GM04503 (cell line): ENCODE measurements around the gene SCN4A.
"Not testable (repeated sequence)": the region's sequence is repeated elsewhere in the genome, so short reads cannot be mapped to it uniquely, and the experiment has no call there.

Experiments used
- DNase-seq: peaks from one replicate; pipeline ENCODE4 v3.0.0-alpha.2; 2012; ENCODE audit warnings: low read depth

The SCN4A gene

DNA sequence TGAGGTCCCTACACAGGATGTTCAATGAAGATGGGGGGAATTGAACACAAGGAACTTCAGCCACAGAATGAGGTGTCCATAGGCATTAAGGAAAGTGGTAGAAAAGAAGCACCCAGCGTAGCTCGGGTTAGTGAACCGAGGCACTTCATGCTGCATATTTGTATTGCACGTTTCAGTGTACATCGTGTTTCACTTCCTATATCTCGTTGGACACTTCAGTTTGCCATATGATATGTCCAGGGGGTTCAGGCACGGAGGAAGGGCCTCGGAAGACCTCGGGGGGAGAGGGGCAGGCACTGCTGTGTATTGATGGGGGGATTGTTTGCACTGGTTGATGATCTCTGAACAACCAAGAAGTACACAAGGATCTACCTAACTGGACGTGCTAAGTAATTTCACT, 57.0 kb downstream of the SCN4A start:
- not testable (repeated sequence) for DNase-seq

DNA sequence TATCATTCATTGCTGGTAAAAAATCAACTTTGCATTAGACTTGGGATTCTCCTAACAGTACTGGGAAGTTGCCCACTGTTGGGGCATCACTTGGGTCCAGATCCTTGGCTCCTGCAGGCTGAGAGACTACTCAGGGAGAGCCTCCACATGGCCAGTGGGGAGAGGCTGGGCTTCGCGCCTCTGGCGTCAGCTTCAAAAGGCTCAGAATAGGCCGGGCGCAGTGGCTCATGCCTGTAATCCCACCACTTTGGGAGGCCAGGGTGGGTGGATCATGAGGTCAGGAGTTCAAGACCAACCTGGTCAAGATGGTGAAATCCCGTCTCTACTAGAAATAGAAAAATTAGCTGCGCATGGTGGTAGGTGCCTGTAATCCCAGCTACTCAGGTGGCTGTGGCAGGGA, 58.2 kb downstream of the SCN4A start:
- DNase-seq = no peak

DNA sequence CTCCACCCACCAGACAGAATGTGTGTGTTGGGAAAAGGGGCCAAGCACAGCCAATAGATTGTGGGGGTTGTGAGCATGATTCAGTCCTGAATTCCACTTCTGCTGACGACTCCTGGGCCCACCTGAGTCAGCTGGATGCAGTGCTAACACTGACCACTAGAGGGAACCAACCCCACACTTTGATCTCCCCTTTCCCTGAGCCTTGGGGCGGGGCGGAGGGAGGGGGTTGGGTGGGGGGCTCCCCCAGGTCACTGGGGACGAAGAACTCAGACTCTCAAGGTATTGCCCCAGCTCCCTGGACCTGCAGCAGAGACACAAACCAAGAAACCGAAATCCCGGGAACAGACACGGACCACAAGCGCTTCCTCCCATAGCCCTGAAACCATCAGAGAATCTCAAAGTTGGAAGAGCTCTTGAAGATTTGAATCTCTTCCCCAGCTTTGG, 61.0 kb downstream of the SCN4A start:
- DNase-seq = no peak

DNA sequence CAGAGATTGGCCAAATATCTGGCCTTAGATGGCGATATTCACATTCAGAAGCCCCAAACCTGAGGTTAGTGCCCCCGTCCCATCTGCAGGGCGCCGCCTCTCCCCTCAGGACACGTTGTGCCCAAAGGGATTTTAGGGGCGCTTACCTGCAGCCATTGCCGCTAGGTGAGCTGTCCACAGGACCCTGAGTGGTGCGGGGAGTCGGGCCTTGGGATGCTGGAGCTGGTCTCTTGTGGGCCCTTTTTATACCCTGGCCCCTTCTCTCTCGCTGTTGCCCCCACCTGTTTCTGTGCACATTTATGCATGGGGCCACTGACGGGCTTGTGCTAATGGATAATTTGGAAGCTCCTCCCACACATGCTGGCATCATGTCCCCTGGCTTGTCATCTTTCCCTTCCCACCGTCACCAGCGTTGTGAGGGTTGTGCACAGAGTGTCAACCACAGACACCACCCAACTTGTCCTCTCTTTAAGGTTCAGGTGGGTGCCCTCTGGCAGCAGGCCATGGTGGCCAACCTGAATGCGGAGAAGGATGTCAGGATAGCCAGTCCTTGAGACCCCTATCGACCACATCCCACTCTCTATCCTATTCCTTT, 61.6 kb downstream of the SCN4A start, which contains the start of gene CSHL1:
Gene CSHL1 (minus strand): TSS at position 218 of the 595 bp plus-strand sequence. CDS start 62 bp downstream, at position 156.
- DNase-seq = no peak

DNA sequence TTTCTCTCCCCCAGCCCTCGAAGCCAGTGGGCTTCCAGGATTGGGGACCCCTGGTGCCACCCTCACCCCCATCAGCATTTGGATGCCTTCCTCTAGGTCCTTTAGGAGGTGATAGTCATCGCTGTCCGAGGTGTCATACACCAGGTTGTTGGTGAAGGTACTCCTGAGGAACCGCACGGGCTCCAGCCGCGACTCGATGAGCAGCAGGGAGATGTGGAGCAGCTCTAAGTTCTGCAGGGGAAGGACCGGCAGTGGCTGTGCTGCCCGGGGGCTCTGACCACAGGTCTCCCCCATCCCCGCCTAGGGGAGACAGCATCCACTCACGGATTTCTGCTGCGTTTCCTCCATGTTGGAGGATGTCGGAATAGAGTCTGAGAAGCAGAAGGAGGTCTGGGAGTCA, 62.6 kb downstream of the SCN4A start:
- no peak for DNase-seq

DNA sequence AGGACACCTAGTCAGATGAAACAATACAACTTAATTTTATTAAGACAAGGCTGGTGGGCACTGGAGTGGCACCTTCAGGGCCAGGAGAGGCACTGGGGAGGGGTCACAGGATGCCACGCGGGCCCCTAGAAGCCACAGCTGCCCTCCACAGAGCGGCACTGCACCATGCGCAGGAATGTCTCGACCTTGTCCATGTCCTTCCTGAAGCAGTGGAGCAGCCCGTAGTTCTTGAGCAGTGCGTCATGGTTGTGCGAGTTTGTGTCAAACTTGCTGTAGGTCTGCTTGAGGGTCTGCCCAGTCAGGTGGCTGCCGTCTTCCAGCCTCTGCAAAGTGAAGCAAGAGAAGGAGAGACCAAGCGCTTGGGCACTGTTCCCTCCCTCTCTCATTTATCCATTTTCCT, 63.1 kb downstream of the SCN4A start:
- not testable (repeated sequence) for DNase-seq

DNA sequence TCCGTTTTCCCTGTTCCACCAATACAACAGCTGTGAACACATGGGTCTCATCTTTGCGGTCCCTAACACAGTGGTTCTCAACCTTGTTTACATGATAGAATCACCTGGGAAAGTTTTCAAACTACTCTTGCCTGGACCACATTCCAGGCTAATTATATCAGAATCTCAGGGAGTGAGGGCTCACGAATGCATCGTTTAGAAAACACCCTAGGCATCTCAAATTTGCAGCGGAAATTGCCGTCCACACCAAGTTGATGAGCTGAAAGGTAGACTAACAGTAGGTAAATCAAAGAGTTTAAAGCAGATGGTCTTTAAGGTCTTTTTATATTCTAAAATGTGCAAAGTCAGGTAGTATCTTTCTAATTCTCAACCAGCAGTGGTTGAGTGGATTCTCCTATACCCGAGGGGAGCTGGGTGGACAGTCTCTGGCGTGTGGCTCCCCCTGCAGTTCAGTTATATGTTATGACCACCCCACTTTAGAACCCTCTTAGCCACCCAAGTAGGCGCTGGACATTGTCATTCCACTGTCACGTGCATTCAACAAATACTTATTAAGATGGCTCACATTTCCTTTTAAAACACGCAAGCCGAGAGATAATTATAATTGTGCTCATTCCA, 65.4 kb downstream of the SCN4A start:
- not testable (repeated sequence) for DNase-seq

DNA sequence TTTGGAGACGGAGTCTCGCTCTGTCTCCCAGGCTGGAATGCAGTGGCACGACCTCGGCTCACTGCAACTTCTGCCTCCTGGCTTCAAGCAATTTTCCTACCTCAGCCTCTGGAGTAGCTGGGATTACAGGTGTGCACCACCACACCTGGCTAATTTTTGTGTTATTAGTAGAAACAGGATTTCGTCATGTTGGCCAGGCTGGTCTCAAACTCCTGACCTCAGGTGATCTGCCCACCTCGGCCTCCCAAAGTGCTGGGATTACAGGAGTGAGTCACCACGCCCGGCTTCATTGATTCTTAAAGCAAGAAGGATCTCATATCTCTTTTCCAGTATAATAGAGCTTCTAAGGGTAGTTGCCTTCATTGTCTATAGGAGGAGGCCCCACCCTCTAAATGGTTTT, 67.9 kb downstream of the SCN4A start:
- DNase-seq = not testable (repeated sequence)

DNA sequence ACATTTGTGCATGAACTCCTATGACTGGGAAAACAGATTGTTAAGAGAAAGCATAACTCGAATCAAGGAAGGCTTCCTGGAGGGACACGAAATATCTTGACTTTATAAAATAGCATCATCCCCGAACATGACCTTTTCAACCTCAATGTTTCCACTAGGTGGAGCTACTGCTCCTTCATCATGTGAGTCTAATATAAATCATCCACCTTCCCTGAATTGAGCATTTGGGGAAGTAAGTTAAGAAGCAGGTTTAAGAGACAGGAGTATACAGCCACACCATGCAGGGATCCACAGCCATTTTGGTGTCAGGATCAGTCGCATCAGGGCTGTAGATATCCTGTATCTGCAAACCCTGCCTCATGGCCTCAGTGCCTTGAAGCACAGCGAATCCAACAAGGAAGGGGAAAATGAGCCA, 68.9 kb downstream of the SCN4A start:
- not testable (repeated sequence) for DNase-seq

DNA sequence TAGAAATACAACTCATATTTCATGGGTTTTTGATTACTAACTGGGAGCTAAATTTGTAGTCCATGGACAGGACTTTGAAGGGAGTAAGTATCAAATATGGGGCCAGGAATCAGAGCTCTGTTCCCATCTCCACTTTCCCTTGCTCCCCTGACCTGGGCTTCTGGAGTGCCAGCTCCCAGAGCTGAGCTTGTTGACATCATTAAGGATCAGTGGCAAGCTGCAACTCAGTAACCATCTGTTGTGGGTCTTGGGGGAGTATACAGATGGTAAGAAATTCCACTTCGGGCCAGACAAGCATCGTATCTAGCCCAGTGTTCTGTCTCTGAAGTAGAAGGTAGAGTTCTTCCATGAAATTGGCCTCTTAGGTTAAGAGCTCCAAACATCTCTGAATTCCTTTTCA, 70.7 kb downstream of the SCN4A start:
- not testable (repeated sequence) for DNase-seq

DNA sequence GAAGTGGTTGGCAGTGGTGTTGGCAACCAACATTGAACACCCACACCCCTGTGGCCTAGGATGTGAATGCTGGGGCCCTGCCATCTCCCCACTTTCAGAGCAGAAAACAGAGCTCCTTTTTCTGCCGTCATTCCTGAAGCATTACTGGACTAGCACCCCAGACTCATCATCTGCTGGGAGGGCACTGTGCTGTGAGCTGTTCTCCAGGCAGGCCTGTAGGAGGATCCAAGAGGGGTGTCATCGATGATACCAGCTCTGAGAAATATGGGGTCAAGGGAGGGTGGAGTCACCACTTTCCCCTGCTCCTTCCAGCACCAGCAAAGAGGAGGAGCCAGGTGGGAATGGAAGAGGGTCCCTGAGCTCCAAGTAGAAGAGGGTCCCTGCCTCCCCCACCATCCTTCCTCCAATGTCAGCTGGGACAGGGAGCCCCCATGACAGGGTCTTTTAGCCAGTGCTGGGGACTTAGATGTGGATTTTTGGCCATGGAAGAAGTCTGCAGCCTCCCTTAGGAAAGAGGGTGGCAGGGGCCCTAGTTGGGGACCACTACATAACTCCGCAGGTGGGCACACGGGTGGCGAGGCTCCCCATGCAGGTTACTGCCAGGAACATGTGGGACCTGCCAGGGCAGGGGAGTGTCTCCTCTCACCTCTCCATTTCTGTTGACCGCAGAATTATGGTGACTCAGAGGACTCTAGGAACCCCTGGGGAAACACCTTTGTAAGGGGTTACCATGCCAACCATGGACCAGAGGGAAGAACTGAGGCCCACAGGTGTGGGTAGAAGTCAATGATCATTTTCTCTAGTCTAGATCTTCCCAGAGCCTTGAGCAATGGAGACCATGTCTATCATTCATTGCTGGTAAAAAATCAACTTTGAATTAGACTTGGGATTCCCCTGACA, 73.6 kb downstream of the SCN4A start:
- not testable (repeated sequence) for DNase-seq

DNA sequence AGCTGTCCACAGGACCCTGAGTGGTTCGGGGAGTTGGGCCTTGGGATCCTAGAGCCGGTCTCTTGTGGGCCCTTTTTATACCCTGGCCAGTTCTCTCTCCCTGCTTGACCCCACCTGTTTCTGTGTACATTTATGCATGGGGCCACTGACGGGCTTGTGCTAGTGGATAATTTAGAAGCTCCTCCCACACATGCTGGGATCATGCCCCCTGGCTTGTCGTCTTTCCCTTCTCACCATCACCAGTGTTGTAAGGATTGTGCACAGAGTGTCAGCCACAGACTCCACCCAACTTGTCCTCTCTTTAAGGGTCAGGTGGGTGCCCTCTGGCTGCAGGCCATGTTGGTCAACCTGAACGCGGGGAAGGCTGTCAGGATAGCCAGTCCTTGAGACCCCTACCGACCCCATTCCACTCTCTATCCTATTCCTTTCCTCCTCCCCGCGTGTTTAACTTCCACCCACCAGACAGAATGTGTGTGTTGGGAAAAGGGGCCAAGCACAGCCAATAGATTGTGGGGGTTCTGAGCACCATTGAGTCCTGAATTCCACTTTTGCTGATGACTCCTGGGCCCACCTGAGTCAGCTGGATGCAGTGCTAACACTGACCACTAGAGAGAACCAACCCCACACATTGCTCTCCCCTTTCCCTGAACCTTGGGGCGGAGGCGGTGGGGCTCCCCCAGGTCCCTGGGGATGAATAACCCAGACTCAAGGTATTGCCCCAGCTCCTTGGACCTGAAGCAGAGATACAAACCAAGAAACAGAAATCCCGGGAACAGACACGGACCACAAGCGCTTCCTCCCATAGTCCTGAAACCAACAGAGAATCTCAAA, 76.0 kb downstream of the SCN4A start, which contains the start of gene CSH1:
Gene CSH1 (minus strand): TSS at position 51 of the 831 bp plus-strand sequence. CDS start 63 bp downstream, outside the sequence.
- DNase-seq = not testable (repeated sequence)

DNA sequence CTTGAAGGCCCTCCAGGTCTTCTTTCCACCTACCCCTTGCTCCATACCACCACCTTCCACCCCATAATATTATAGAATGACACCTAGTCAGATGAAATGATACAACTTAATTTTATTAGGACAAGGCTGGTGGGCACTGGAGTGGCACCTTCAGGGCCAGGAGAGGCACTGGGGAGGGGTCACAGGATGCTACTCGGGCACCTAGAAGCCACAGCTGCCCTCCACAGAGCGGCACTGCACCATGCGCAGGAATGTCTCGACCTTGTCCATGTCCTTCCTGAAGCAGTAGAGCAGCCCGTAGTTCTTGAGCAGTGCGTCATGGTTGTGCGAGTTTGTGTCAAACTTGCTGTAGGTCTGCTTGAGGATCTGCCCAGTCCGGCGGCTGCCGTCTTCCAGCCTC, 77.9 kb downstream of the SCN4A start:
- not testable (repeated sequence) for DNase-seq

DNA sequence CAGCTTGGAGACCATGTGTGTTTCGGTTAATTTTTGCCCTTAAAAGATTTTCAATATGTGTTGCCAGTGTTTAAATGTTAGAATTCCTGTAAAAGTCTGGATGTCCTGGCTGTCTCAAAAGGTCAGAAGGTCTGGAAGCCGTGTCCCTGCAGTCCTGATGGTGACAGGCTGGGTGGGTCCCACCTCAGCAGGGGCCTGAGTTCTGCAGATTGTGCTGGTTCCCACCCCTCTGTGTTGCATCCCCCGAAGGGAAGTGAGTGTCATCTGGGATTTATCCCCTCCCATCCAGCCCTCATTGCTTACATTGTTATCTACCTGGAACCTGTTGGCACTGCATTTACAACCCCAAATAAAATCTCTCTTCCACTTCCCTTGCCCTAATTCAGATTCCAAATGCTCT, 78.7 kb downstream of the SCN4A start:
- not testable (repeated sequence) for DNase-seq

DNA sequence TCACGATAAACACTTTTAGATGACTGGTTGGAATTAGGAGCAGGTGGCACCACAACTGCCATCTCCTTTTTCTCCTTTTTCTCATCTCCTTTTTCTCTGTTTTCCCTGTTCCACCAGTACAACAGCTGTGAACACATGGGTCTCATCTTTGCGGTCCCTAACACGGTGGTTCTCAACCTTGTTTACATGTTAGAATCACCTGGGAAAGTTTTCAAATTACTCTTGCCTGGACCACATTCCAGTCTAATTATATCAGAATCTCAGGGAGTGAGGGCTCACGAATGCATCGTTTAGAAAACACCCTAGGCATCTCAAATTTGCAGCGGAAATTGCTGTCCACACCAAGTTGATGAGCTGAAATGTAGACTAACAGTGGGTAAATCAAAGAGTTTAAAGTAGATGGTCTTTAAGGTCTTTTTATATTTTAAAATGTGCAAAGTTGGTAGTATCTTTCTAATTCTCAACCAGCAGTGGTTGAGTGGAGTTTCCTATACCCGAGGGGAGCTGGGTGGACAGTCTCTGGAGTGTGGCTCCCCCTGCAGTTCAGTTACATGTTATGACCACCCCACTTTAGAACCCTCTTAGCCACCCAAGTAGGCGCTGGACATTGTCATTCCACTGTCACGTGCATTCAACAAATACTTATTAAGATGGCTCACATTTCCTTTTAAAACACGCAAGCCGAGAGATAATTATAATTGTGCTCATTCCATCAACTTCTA, 80.2 kb downstream of the SCN4A start:
- not testable (repeated sequence) for DNase-seq

DNA sequence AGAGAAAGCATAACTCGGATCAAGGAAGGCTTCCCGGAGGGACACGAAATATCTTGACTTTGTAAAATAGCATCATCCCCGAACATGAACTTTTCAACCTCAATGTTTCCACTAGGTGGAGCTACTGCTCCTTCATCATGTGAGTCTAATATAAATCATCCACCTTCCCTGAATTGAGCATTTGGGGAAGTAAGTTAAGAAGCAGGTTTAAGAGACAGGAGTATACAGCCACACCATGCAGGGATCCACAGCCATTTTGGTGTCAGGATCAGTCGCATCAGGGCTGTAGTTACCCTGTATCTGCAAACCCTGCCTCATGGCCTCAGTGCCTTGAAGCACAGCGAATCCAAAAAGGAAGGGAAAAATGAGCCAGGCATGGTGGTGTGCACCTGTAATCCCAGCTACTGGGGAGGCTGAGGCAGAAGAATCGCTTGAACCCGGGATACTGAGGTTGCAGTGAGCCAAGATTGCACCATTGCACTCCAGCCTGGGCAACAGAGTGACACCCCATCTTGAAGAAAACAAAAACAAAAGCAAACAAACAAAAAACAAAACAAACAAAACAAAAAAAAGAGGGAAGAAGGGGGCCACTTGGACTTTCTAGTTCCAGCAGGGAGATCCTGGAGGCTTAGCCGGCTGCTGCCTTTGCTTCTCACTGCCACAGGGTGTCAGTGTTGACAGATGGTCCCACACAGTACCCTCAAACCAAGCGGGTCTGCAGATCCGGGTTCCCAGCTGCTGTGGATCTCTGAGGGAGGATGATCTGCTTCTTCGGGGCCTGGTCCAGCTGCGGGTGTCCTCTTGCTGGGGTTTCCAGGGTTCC, 83.5 kb downstream of the SCN4A start:
- DNase-seq = not testable (repeated sequence)
